Colonic mucosa (tissue), 4 donors: ENCODE results near the gene ZDHHC11. TPM values are rescaled to one million over a fixed set of nuclear protein-coding genes. Genes with fewer than 3 reads are reported as not detected.
"Not testable (repeated sequence)": the region's sequence is repeated elsewhere in the genome, so short reads cannot be mapped to it uniquely, and the experiment has no call there.

Experiments
- DNase-seq: peaks from one replicate; pipeline ENCODE4 v3.0.0-alpha.2; 2020
- H3K27ac ChIP-seq: fragments of 200-600 bp; one replicate; pipeline ENCODE4 v1.8.0; 2021
- H3K27me3 ChIP-seq: fragments of 200-600 bp; one replicate; pipeline ENCODE4 v1.8.0; 2021
- H3K36me3 ChIP-seq: fragments of 200-600 bp; one replicate; pipeline ENCODE4 v1.8.0; 2021
- H3K4me1 ChIP-seq: fragments of 200-600 bp; one replicate; pipeline ENCODE4 v1.8.0; 2021; ENCODE audit warnings: mild to moderate bottlenecking
- H3K4me3 ChIP-seq: fragments of 200-600 bp; one replicate; pipeline ENCODE4 v1.8.0; 2021
- H3K9ac ChIP-seq, 2 donors: one replicate each; pipeline ENCODE4 v1.7.0; 2013; ENCODE audit warnings: control low read depth in 2 of 2, low read depth in 2 of 2, low read length in 2 of 2
- H3K9me3 ChIP-seq: fragments of 200-600 bp; one replicate; pipeline ENCODE4 v1.8.0; 2021
- intact Hi-C: fragments of 100-400 bp; cut with DNase I; formaldehyde crosslinking; loops from one replicate; pipeline ENCODE4 v1.14.1; 2022
- total RNA-seq, 2 donors: library from RNA; stranded (reverse); fragmentation: NEBNext Ultra II Directional in 1 of 2; extraction: Animal tissue kit (Norgen Biotek cat#: 25700) in 1 of 2; gene quantifications; one replicate each; pipeline ENCODE4 v1.2.1, GENCODE V29; 2021
- TF ChIP-seq, protein P1 (sequence below): fragments of 200-600 bp; IDR thresholded peaks from one replicate; pipeline ENCODE4 v1.8.0; 2022; ENCODE audit warnings: antibody characterized with exemption, mild to moderate bottlenecking
- donor health status: healthy.
- donor health status: DM: no; HTN: no; CAD: no.
- donor health status: DM: no; HTN: no; CAD: no.

Gene ZDHHC11
- total RNA-seq, 2 donors from 2014 or later = 2.9 to 7.8 TPM

DNA sequence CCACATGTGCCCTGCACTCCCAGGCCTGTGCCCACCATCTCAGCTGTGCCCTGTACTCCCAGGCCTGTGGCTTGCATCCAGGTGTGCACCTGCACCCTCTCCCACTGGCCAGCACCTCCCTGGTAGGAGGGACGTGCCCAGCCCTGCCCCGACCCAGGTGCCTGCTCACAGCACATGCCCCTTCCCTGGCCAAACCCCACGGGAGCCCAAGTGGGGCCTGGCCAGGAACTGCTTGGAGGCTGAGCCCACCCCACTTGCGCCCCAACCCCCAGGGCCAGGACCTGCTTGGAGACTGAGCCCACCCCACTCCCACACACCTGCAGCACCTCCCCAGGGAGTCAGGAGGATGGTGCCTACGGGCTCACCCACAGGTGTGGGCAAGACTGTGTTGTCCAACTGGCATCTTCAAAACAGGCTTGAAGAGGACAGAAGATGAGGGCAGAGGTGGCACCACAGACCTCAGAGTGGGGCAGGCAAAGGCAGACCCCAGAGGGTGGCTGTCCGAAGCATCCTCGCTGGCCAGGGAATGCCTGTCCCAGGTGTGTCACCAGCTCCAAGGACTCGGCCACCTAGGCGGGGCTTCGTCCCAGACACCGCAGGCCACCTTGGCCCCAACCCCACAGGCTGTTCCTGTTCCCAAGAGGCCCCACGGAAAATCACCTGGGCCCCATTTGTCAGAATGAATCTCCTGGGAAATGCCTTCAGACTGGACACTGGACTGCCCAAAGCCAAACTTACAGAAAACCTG, 77.1 kb downstream of the ZDHHC11 start:
- no peak for DNase-seq
- Histone ChIP-seq H3K9me3 (no peaks in the 10 kb centered on the region), H3K9ac (no peak overlapping the region), H3K36me3 (no peaks in the 10 kb centered on the region), H3K4me3 (no peak overlapping the region), H3K27ac (no peak overlapping the region), H3K4me1 (no peaks in the 10 kb centered on the region), H3K27me3 (no peaks in the 10 kb centered on the region)
- intact Hi-C loops = no loop called here
- TF ChIP-seq, protein P1, sequence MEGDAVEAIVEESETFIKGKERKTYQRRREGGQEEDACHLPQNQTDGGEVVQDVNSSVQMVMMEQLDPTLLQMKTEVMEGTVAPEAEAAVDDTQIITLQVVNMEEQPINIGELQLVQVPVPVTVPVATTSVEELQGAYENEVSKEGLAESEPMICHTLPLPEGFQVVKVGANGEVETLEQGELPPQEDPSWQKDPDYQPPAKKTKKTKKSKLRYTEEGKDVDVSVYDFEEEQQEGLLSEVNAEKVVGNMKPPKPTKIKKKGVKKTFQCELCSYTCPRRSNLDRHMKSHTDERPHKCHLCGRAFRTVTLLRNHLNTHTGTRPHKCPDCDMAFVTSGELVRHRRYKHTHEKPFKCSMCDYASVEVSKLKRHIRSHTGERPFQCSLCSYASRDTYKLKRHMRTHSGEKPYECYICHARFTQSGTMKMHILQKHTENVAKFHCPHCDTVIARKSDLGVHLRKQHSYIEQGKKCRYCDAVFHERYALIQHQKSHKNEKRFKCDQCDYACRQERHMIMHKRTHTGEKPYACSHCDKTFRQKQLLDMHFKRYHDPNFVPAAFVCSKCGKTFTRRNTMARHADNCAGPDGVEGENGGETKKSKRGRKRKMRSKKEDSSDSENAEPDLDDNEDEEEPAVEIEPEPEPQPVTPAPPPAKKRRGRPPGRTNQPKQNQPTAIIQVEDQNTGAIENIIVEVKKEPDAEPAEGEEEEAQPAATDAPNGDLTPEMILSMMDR = no peak

DNA sequence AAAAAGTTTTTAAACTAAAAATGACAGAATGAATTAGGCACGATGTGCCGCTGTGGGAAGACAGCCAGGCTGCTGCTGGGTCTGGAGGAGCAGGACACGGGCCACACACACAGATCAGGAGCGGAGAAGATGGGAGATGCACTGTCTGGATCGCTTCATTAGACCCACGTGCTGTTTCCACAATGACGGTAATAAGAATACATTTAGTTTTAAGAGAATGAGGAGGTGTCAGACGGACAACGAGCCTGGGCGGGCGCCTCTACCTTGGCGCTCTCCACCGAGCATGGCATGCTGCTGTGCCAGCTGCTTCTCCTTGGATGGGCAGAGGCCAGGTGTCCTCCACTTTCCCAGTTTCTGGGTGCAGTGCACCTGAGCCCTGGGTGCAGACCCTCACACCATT, 77.9 kb downstream of the ZDHHC11 start:
- H3K27me3 ChIP-seq, H3K27ac ChIP-seq, intact Hi-C loops, H3K9me3 ChIP-seq, H3K9ac ChIP-seq, H3K4me1 ChIP-seq, DNase-seq, H3K36me3 ChIP-seq, H3K4me3 ChIP-seq: not testable (repeated sequence)

DNA sequence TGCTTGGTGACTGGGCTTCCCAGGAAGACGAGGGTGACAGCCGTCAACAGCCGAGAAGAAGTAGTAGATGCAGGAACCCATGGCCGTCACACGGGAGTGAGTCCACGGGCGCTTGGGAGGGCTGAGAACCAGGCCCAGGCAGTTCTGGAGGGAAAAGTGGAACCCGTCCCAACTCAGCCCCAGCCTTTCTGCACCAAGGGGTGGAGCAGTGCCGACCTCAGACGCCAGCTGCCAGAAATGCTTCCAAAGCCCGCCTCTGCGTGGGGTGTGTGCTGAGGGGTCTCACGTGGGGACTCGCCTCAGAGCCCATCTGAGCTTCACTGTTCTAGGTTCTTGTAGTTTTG, 78.3 kb downstream of the ZDHHC11 start:
- H3K36me3 ChIP-seq, H3K27ac ChIP-seq, H3K4me1 ChIP-seq, intact Hi-C loops, DNase-seq, H3K27me3 ChIP-seq, H3K9me3 ChIP-seq, H3K4me3 ChIP-seq, H3K9ac ChIP-seq: not testable (repeated sequence)

DNA sequence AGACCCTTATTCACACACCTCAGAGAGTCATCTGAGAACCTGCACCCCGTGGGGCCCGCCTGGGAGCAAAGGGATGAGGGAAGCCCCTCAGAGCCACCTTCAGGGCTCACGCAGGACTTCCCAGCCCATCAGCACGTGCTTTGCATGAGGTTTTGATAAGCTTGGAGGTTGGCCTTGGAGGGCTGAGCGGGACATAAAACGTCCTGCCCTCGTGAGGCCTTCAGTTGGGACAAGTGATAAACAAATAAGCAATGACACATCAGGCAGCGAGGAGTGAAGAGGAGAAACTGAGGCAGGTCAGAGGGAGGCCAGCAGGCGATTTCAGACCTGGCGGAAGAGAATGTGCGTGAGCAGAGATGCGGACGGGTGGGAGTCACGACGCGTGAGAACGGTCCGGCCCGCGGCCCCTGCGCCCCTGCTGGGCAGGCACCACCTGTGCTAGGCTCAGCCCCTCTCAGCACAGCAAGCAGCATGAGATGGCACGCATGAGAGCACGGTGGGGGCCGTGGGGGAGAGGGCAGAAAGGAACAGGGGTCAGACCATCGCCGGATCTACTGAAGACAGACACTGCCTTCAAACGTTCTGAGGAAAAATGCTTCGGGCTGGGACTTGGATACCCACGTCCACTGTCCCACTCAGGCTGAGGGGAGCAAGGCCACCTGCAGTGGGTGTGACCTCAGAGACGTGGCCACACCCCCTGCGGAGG, 78.8 kb downstream of the ZDHHC11 start:
- DNase-seq, intact Hi-C loops, H3K9ac ChIP-seq: not testable (repeated sequence)

DNA sequence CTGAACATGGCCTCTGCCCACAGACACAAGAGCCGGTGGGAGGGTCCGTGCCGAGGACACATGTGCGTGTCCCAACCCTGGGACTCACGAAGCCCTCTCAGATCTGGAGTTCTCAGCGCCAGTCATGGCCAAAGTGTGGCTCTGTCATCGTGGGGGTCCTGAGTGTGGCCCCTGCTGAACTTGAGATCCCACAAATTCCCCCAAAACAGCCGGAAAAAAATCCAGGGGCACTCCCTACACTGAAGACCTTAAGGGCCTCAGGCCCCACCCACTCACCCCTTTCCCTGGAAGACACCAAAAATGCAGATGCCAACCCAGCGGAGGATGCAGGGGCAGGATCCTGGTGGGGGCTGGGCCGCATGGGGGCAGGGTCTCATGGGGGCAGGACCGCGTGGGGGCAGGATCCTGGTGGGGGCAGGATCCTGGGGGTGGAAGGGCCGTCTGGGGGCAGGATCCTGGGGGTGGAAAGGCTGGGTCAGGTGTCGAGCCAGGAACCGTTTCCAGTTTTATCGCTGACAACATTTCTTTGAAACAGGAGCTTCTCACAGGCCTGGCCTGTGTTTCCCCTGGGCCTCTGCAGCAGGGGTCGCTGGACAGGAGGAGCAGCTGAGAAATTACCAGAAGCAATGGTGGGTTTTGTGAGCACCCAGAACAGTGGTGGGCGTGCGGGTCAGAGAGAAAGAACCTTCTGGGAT, 79.6 kb downstream of the ZDHHC11 start:
- H3K9me3 ChIP-seq, DNase-seq, H3K4me1 ChIP-seq, H3K9ac ChIP-seq, H3K27ac ChIP-seq, intact Hi-C loops, H3K4me3 ChIP-seq, H3K36me3 ChIP-seq, H3K27me3 ChIP-seq: not testable (repeated sequence)

More for the DNA sequence above, 78.8 kb downstream of the ZDHHC11 start:
- not testable (repeated sequence) for H3K27me3 ChIP-seq, H3K9me3 ChIP-seq, H3K36me3 ChIP-seq, H3K4me3 ChIP-seq, H3K27ac ChIP-seq, H3K4me1 ChIP-seq

DNA sequence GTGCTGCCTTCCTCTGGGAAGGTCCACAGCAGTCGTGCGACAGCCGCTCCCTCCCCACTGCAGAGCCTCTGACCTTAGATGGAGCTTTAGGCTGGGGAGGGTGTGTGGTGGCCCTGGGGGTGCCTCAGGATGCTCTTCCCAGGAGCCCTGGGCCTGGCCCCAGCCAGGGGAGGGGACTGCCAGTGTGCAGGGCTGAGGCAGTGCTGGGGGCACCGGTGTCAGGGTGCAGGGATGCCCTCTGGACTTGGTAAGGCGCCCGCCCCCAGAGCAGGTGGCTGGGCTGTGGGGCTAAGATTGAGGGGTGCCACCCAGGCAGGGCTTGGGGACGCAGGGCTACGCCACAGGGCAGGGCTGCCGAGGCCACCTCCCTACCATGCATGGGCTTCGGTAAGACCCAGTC, 80.2 kb downstream of the ZDHHC11 start:
- H3K4me1 ChIP-seq, H3K27ac ChIP-seq, H3K9me3 ChIP-seq, H3K4me3 ChIP-seq, DNase-seq, H3K27me3 ChIP-seq, intact Hi-C loops, H3K9ac ChIP-seq, H3K36me3 ChIP-seq: not testable (repeated sequence)

DNA sequence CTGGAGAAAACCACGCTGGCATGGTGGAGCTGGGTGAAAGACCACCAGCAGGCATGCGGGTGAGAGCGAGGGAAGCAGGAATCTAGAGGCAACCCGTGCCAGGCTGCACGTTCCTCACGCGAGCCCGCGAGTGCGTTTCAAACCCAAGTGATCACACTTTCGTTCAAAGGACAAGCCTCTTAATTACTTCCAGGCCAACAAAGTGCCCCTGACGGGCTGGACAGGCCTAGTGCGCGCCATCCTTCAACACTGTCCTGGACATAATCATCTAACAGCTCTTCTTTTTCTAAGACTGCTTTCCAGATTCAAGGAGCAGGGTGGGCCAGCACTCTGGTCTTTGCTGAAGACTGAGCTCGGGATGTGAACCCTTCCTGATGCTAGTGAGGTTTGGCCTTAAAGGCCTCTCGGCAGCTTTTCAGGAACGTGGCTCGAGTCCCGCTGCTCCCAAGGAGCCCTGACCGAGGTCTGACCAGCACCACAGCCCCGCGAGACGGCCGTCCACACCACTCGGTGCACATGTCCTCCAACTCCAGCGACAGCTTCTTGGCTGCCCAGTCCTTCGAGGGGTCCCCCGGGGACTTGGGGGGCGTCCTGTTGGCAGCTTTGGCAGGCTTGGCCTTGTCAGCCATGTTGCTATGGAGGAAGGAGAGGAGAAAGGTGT, 81.2 kb downstream of the ZDHHC11 start:
- H3K9me3 ChIP-seq, H3K27ac ChIP-seq, H3K4me1 ChIP-seq, H3K36me3 ChIP-seq, intact Hi-C loops, H3K9ac ChIP-seq, H3K4me3 ChIP-seq, H3K27me3 ChIP-seq: not testable (repeated sequence)
- peak; percentile 16 for DNase-seq

DNA sequence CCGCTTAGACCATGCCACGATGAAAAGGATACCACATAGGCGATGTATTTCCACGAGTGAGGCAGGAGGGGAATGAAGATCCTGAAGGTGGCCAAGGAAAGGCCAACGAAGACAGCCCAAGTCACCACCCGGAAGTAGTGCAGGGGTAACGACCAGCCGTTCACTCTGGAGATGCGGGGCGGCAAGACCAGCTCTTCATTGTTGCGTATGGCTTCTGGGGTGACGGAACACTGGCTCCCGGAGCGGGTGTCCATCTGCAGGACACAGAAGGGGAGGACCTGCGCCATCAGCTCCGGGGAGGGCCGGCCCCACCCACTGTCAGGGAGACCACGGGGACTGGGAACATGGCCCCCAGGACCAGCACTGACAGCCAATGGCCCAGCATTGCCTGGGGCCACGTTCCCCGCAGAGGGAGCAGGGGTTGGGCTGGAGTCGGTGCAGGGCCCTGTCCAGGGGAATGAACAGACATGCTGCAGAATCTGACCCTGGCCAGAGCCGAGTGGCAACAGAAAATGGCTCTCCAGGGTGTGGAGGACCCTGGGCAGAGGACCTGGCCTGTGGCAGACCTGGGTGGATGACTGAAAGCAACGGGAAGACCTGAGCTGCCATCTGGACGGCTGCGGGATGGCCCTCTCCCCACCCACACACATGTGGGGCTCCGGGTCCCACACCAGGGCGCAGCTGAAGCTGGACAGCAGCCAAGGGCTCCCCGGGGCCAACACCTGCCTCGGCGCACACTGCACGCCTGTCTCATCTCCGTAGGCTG, 83.9 kb downstream of the ZDHHC11 start:
- no peaks in the 10 kb centered on the region for H3K36me3 ChIP-seq
- no peak overlapping the region for H3K27ac ChIP-seq
- intact Hi-C loops = no loop called here
- H3K27me3 ChIP-seq = no peaks in the 10 kb centered on the region
- no peaks in the 10 kb centered on the region for H3K9me3 ChIP-seq
- TF ChIP-seq, protein P1 = no peak
- H3K4me3 ChIP-seq = no peak overlapping the region
- no peaks in the 10 kb centered on the region for H3K4me1 ChIP-seq
- no peak for DNase-seq
- H3K9ac ChIP-seq = no peak overlapping the region
